Measurements from ENCODE around the gene ERLIN1.
"Not testable (repeated sequence)": the region's sequence is repeated elsewhere in the genome, so short reads cannot be mapped to it uniquely, and the experiment has no call there.

ERLIN1 gene

GRCh38 chr10:100141446-100142087 is 44.3 kb downstream of the ERLIN1 start:
- DNase-seq (ENCODE audit: extremely low spot score, insufficient read length, low read depth) (no peak), FAIRE-seq (no peak)

- no peak for FAIRE-seq
- no peak for DNase-seq (ENCODE audit: extremely low spot score, insufficient read length, low read depth)
These were observed 45.8 kb downstream of the ERLIN1 start for GRCh38 chr10:100140070-100140469.

- DNase-seq (ENCODE audit: extremely low spot score, insufficient read length, low read depth) (no peak), FAIRE-seq (no peak)
These were observed 46.8 kb downstream of the ERLIN1 start for GRCh38 chr10:100138921-100139496.

- FAIRE-seq, result no peak
- no peak for DNase-seq (ENCODE audit: extremely low spot score, insufficient read length, low read depth)
These were observed 50.3 kb downstream of the ERLIN1 start for GRCh38 chr10:100135486-100135885.

- DNase-seq (ENCODE audit: extremely low spot score, insufficient read length, low read depth) (no peak), FAIRE-seq (no peak)
These were observed 52.0 kb downstream of the ERLIN1 start for GRCh38 chr10:100133801-100134200.

GRCh38 chr10:100132427-100132826 is 53.4 kb downstream of the ERLIN1 start:
- DNase-seq (ENCODE audit: extremely low spot score, insufficient read length, low read depth) (no peak), FAIRE-seq (no peak)

GRCh38 chr10:100131571-100131970 is 54.3 kb downstream of the ERLIN1 start:
- FAIRE-seq (no peak), DNase-seq (ENCODE audit: extremely low spot score, insufficient read length, low read depth) (no peak)

- FAIRE-seq, result no peak
- no peak for DNase-seq (ENCODE audit: extremely low spot score, insufficient read length, low read depth)
These were observed 55.0 kb downstream of the ERLIN1 start for GRCh38 chr10:100130831-100131230.

- FAIRE-seq, result no peak
- DNase-seq (ENCODE audit: extremely low spot score, insufficient read length, low read depth), result no peak
These were observed 56.4 kb downstream of the ERLIN1 start for GRCh38 chr10:100129424-100129823.

- no peak for FAIRE-seq
- DNase-seq (ENCODE audit: extremely low spot score, insufficient read length, low read depth), result no peak
These were observed 56.9 kb downstream of the ERLIN1 start for GRCh38 chr10:100128951-100129350.

- DNase-seq (ENCODE audit: extremely low spot score, insufficient read length, low read depth); FAIRE-seq: not testable (repeated sequence)
These were observed 60.5 kb downstream of the ERLIN1 start for GRCh38 chr10:100125335-100125734.

- no peak for DNase-seq (ENCODE audit: extremely low spot score, insufficient read length, low read depth)
- FAIRE-seq, result no peak
These were observed 61.7 kb downstream of the ERLIN1 start for GRCh38 chr10:100124097-100124496.

GRCh38 chr10:100122780-100123179 is 63.0 kb downstream of the ERLIN1 start:
- no peak for FAIRE-seq
- DNase-seq (ENCODE audit: extremely low spot score, insufficient read length, low read depth), result no peak

- no peak for DNase-seq (ENCODE audit: extremely low spot score, insufficient read length, low read depth)
- no peak for FAIRE-seq
These were observed 65.3 kb downstream of the ERLIN1 start for GRCh38 chr10:100120550-100120949.

GRCh38 chr10:100119726-100120125 is 66.1 kb downstream of the ERLIN1 start:
- DNase-seq (ENCODE audit: extremely low spot score, insufficient read length, low read depth) (no peak), FAIRE-seq (no peak)

- no peak for FAIRE-seq
- DNase-seq (ENCODE audit: extremely low spot score, insufficient read length, low read depth), result no peak
These were observed 70.7 kb downstream of the ERLIN1 start for GRCh38 chr10:100114976-100115770.

- no peak for FAIRE-seq
- DNase-seq (ENCODE audit: extremely low spot score, insufficient read length, low read depth), result no peak
These were observed 71.4 kb downstream of the ERLIN1 start for GRCh38 chr10:100114460-100114859.

GRCh38 chr10:100109670-100110069 is 76.2 kb downstream of the ERLIN1 start:
- DNase-seq (ENCODE audit: extremely low spot score, insufficient read length, low read depth) (no peak), FAIRE-seq (no peak)

GRCh38 chr10:100106865-100107264 is 79.0 kb downstream of the ERLIN1 start:
- no peak for FAIRE-seq
- no peak for DNase-seq (ENCODE audit: extremely low spot score, insufficient read length, low read depth)

- DNase-seq (ENCODE audit: extremely low spot score, insufficient read length, low read depth) (no peak), FAIRE-seq (no peak)
These were observed 81.5 kb downstream of the ERLIN1 start for GRCh38 chr10:100104300-100104699.

GRCh38 chr10:100103581-100103980 is 82.2 kb downstream of the ERLIN1 start:
- no peak for DNase-seq (ENCODE audit: extremely low spot score, insufficient read length, low read depth)

More at GRCh38 chr10:100103581-100103980, 82.2 kb downstream of the ERLIN1 start:
- no peak for FAIRE-seq

All from GM18507 (cell line).